ENCODE measurements around the gene MTFP1.
A peak's percentile ranks its signal among the peaks of the same experiment; 100 is the strongest.

DNA sequence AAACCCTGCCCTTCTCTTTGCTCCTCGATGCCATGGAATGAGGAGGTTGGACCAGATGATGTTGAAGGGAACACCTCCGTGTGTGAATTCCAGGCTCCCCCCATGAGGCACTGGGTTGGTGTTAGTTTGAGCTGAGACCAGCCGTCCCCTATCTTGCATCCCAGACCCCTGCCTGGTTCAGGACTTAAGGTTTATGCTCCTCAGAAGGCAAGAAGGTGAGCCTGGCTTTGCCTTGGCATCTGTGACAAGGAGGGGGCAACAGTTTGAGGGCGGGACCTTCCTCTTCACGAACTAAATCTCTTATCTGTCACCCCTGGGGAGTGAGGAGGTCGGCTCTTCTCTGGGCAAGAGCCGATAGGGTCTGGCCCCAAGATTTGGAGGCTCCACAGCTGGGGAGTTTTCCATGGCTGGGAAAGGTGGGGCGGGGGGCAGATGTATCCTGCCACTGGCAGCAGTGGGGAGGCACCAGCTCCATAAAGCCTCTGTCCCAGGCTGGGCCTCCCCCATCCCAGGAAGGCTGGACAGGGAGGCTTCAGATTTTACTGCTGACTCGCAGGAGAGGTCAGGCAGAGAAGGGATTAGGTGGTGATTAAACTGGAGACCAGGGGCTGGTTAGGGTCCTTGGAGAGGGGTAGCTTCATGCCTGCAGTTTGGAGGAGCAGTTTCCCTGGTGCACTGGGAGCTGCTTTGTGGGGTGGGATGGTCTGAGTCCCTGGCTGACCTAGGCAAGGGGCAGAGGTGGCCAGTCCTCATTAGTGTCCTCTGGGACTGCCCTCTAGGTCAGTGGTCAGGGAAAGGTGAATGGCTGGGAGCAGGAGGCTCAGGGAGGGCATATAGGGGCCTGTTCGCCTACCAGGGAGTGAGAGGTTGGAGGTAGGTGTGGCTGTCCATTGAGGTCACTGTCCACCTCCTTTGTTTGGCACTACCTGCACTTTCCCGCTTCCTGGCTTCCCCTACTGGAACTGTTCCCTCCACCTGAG lies 27.6 kb upstream of the MTFP1 start:
- TF ChIP-seq CTCF (IDR thresholded peaks at IDR 0.05), result no peak
- peak; percentile 57 for TF ChIP-seq POLR2A (IDR thresholded peaks at IDR 0.05)
